Epithelial cell of proximal tubule (primary cell): ENCODE results near the gene WDR13. TPM values are rescaled to one million over a fixed set of nuclear protein-coding genes. Genes with fewer than 3 reads are reported as not detected.

Source experiments
- DNase-seq: peaks from one replicate; pipeline ENCODE4 v3.0.0-alpha.2; 2011; ENCODE audit warnings: low read depth
- H3K4me3 ChIP-seq: 2 replicates; pipeline ENCODE4 v1.5.1; 2011; ENCODE audit warnings: low read depth, mild to moderate bottlenecking, low read length
- CTCF ChIP-seq: conservative IDR thresholded peaks from 2 replicates; pipeline ENCODE4 v1.5.1; 2012; ENCODE audit warnings: low read depth, mild to moderate bottlenecking, low read length
- total RNA-seq: library from RNA; depleted of rRNA; stranded (reverse); fragments of >200 nt; gene quantifications from 2 replicates; pipeline ENCODE4 v1.2.3, GENCODE V29; 2015

Gene WDR13
- total RNA-seq, 1 donor from 2014 or later = 64.9 TPM

GRCh38 chrX:48606091-48606490 lies 8.8 kb downstream of the WDR13 start:
- no peak for DNase-seq
- H3K4me3 ChIP-seq = no peak overlapping the region
- TF ChIP-seq CTCF = peak; percentile 22

DNA sequence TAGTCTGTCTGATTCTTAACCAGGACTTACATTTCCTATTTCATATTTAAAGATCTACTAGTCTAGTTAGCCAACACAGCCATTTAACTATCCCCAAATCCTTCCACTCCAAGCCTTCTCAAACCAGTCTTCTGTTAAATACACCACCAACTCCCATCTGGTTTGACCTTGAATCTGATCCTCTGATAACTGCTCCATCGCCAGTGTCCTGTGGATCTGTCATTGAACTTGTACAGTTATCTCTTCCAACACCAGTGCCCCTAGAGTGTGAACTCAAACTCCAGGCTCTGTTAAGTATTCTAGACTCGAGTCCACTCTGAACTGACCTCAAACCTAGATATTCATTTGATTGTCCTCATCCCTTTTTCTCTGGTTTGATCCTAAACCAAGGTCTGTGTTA lies 14.4 kb downstream of the WDR13 start:
- no peak overlapping the region for H3K4me3 ChIP-seq
- TF ChIP-seq CTCF = no peak

DNA sequence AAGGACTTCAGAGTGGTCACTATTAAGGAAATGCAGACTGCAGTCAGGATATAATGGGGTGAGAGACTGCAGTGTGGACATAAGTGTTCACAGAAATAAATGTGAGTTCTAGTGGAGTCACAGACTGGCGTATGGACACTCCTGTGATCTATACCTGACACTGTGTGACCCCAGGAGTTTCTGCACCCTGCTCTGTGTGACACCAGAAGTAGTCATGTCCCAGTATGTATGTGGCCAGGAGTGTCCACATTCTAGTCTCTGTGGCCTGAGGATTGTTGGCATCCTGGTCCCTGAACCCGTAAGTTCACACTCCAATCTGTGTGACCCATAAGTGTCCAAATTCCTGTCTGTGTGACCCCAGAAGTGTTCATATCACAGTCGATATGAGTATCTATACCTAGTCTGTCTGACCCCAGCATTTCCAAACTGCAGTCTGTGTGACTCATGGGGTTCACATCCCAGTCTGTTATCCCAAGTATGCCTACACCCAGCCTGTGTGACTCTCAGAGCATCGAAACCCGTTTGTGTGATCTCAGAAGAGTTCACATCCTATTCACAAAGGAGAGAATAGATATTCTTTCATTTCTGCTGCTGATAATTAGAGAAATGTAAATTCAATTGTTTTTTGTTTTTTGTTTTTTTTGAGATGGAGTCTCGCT lies 16.3 kb downstream of the WDR13 start:
- TF ChIP-seq CTCF = no peak
- no peak for DNase-seq
- H3K4me3 ChIP-seq = no peak overlapping the region

More for the DNA sequence above, 14.4 kb downstream of the WDR13 start:
- DNase-seq = no peak

- no peak for DNase-seq
- TF ChIP-seq CTCF = no peak
- H3K4me3 ChIP-seq = no peak overlapping the region
Observed at GRCh38 chrX:48616576-48616975, 19.3 kb downstream of the WDR13 start.

GRCh38 chrX:48617542-48618340 lies 20.4 kb downstream of the WDR13 start:
- no peak for TF ChIP-seq CTCF
- no peak for DNase-seq
- H3K4me3 ChIP-seq = no peak overlapping the region

DNA sequence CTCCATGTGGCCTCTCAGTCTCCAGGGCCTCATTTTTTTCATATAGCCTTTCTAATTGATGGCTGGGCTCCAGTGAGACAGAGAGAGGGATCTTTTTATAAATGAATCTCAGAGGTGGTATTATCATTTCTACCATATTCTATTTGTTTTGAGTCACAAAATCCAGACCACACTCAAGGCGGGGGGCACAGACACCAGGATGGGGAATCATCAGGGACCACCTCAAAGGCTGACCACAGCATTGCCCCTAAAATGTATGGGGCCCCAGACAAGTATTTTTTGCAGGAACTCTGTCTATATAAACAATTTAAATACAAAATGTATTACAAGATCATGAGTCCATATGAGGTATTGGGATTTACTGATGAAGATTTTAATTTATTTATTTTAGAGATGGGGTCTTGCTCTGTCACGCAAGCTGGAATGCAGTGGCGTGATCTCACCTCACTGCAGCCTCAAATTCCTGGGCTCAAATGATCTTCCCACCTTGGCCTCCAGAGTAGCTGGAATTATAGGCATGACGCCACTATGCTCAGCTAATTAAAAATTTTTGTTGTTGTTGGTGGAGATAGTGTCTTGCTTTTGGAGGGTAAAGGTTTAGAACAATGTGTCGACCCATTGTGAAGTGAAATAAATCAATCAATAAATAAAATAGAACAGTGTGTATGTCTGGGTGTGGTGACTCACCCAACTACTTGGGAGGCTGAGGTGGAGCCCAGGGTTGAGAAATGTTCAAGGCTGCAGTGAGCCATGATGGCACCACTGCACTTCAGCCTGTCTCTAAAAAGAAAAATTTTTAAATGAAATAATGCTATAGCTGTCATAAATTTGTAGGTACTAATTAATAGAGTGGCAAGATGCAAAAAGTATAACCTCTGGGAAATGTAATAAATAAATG lies 29.4 kb downstream of the WDR13 start:
- no peak for TF ChIP-seq CTCF
- no peak for DNase-seq
- no peak overlapping the region for H3K4me3 ChIP-seq
